Caco-2 (cell line): ENCODE data around the gene CASTOR2. TPM values are rescaled to one million over a fixed set of nuclear protein-coding genes. Genes with fewer than 3 reads are reported as not detected.
"Not testable (repeated sequence)": the region's sequence is repeated elsewhere in the genome, so short reads cannot be mapped to it uniquely, and the experiment has no call there.

ENCODE experiments used
- BruUV-seq: library from RNA; stranded (reverse); fragments of 400-500 nt; replicated peaks from 2 replicates; lab custom pipeline; 2021; lab: Mats Ljungman, UMichigan
- CTCF ChIA-PET: fragments of 300-600 bp; sonication (Branson Sonifier 250); formaldehyde crosslinking; loops from one replicate; lab custom pipeline; 2022; ENCODE audit warnings: antibody characterized with exemption; lab: Charles Lee
- POLR2A ChIA-PET: fragments of 300-600 bp; sonication (Branson Sonifier 250); formaldehyde crosslinking; loops from one replicate; lab custom pipeline; 2022; ENCODE audit warnings: antibody characterized with exemption; lab: Charles Lee
- DNase-seq, 2 experiments: peaks; one replicate each; pipeline versions ENCODE4 v3.0.0 to v3.0.0-alpha.2; 2020 to 2022
- H3K27me3 ChIP-seq: replicated peaks from 2 replicates; pipeline ENCODE4 v1.6.0; 2011; ENCODE audit warnings: low read length; ENCODE audit not compliant: control insufficient read depth, insufficient read depth
- H3K36me3 ChIP-seq: 2 replicates; pipeline ENCODE4 v1.5.1; 2011; ENCODE audit warnings: low read length; ENCODE audit not compliant: control insufficient read depth, insufficient read depth
- H3K4me1 ChIP-seq: fragments of 250-450 bp; sonication (Bioruptor Pico); 2 replicates; pipeline ENCODE4 v1.5.1; 2020; ENCODE audit warnings: mild to moderate bottlenecking
- H3K4me3 ChIP-seq: 2 replicates; pipeline ENCODE4 v1.5.1; 2011; ENCODE audit warnings: low read depth, mild to moderate bottlenecking, control low read depth, low read length
- H3K9me3 ChIP-seq: fragments of 250-450 bp; sonication (Bioruptor Pico); 2 replicates; pipeline ENCODE4 v1.5.1; 2020; ENCODE audit warnings: mild to moderate bottlenecking, moderate library complexity
- H3K27ac Mint-ChIP-seq: one replicate; pipeline ENCODE4 v1.8.0; 2022; ENCODE audit warnings: mixed read lengths; ENCODE audit not compliant: unreplicated experiment
- H3K27me3 Mint-ChIP-seq: one replicate; pipeline ENCODE4 v1.8.0; 2022; ENCODE audit warnings: mixed read lengths; ENCODE audit not compliant: insufficient read depth, unreplicated experiment
- H3K36me3 Mint-ChIP-seq: one replicate; pipeline ENCODE4 v1.8.0; 2022; ENCODE audit warnings: mild to moderate bottlenecking, mixed read lengths; ENCODE audit not compliant: insufficient read depth, unreplicated experiment
- H3K4me1 Mint-ChIP-seq: one replicate; pipeline ENCODE4 v1.8.0; 2022; ENCODE audit warnings: low read depth, mixed read lengths; ENCODE audit not compliant: unreplicated experiment
- H3K4me3 Mint-ChIP-seq: one replicate; pipeline ENCODE4 v1.8.0; 2022; ENCODE audit warnings: mild to moderate bottlenecking, moderate library complexity, mixed read lengths; ENCODE audit not compliant: unreplicated experiment
- H3K9me3 Mint-ChIP-seq: one replicate; pipeline ENCODE4 v1.8.0; 2022; ENCODE audit warnings: mixed read lengths; ENCODE audit not compliant: unreplicated experiment
- intact Hi-C: fragments of 100-400 bp; cut with micrococcal nuclease; formaldehyde crosslinking; loops from one replicate; pipeline ENCODE4 v1.10.0; 2022; ENCODE audit not compliant: unreplicated experiment
- total RNA-seq: library from RNA; stranded (reverse); gene quantifications from 2 replicates; pipeline ENCODE4 v1.2.3, GENCODE V29; 2022

The CASTOR2 gene
- total RNA-seq, 1 experiment from 2014 or later = 45.6 TPM

- H3K36me3 ChIP-seq, BruUV-seq, H3K4me1 ChIP-seq, H3K9me3 Mint-ChIP-seq, H3K4me3 ChIP-seq, POLR2A ChIA-PET, H3K9me3 ChIP-seq, CTCF ChIA-PET, H3K27ac Mint-ChIP-seq, H3K36me3 Mint-ChIP-seq, intact Hi-C loops, H3K27me3 Mint-ChIP-seq, H3K4me1 Mint-ChIP-seq, H3K27me3 ChIP-seq, DNase-seq, H3K4me3 Mint-ChIP-seq: not testable (repeated sequence)
These were observed 23.0 kb upstream of the CASTOR2 start for GRCh38 chr7:74941302-74942069.

- H3K36me3 ChIP-seq, H3K4me3 ChIP-seq, H3K9me3 ChIP-seq, H3K4me1 Mint-ChIP-seq, H3K27me3 Mint-ChIP-seq, H3K36me3 Mint-ChIP-seq, H3K27ac Mint-ChIP-seq, H3K27me3 ChIP-seq, H3K4me1 ChIP-seq, CTCF ChIA-PET, intact Hi-C loops, BruUV-seq, DNase-seq, POLR2A ChIA-PET, H3K9me3 Mint-ChIP-seq, H3K4me3 Mint-ChIP-seq: not testable (repeated sequence)
These were observed 20.6 kb upstream of the CASTOR2 start for GRCh38 chr7:74943923-74944322.

- intact Hi-C loops, H3K36me3 Mint-ChIP-seq, H3K36me3 ChIP-seq, H3K9me3 Mint-ChIP-seq, H3K27ac Mint-ChIP-seq, DNase-seq, CTCF ChIA-PET, H3K27me3 Mint-ChIP-seq, H3K4me1 ChIP-seq, H3K4me3 Mint-ChIP-seq, H3K4me3 ChIP-seq, H3K9me3 ChIP-seq, POLR2A ChIA-PET, H3K4me1 Mint-ChIP-seq, H3K27me3 ChIP-seq, BruUV-seq: not testable (repeated sequence)
These were observed 16.8 kb upstream of the CASTOR2 start for GRCh38 chr7:74947741-74948140.

GRCh38 chr7:74953774-74954173 is 10.7 kb upstream of the CASTOR2 start:
- H3K4me3 Mint-ChIP-seq, H3K4me3 ChIP-seq, H3K4me1 Mint-ChIP-seq, H3K36me3 ChIP-seq, POLR2A ChIA-PET, H3K4me1 ChIP-seq, CTCF ChIA-PET, intact Hi-C loops, H3K27ac Mint-ChIP-seq, H3K27me3 Mint-ChIP-seq, H3K9me3 ChIP-seq, H3K36me3 Mint-ChIP-seq, BruUV-seq, H3K9me3 Mint-ChIP-seq, H3K27me3 ChIP-seq, DNase-seq: not testable (repeated sequence)

GRCh38 chr7:74958328-74958727 is 6.2 kb upstream of the CASTOR2 start:
- CTCF ChIA-PET, H3K4me3 Mint-ChIP-seq, H3K4me3 ChIP-seq, H3K4me1 ChIP-seq, H3K27me3 ChIP-seq, DNase-seq, H3K9me3 ChIP-seq, POLR2A ChIA-PET, H3K27ac Mint-ChIP-seq, intact Hi-C loops, H3K9me3 Mint-ChIP-seq, BruUV-seq, H3K27me3 Mint-ChIP-seq, H3K4me1 Mint-ChIP-seq, H3K36me3 ChIP-seq, H3K36me3 Mint-ChIP-seq: not testable (repeated sequence)

- intact Hi-C loops, H3K4me1 ChIP-seq, POLR2A ChIA-PET, CTCF ChIA-PET, H3K36me3 ChIP-seq, H3K27me3 ChIP-seq, H3K9me3 Mint-ChIP-seq, H3K27ac Mint-ChIP-seq, H3K9me3 ChIP-seq, BruUV-seq, H3K27me3 Mint-ChIP-seq, H3K36me3 Mint-ChIP-seq, H3K4me1 Mint-ChIP-seq: not testable (repeated sequence)
- H3K4me3 ChIP-seq = peak overlapping the region; percentile 19
- H3K4me3 Mint-ChIP-seq = peak overlapping the region; percentile 60
- DNase-seq = peak in 1 of 2 experiments; percentile 30
These were observed 598 bp upstream of the CASTOR2 start for GRCh38 chr7:74963704-74964510.
